ENCODE results near the gene S100A11.

Gene S100A11

GRCh38 chr1:152024223-152024622 is 12.6 kb downstream of the S100A11 start:
- H3K27ac ChIP-seq: no peak overlapping the region
- TF ChIP-seq CTCF (conservative IDR thresholded peaks at IDR 0.05): no peak

GRCh38 chr1:152023221-152023620 is 13.6 kb downstream of the S100A11 start:
- TF ChIP-seq CTCF (conservative IDR thresholded peaks at IDR 0.05): no peak
- H3K27ac ChIP-seq: no peak overlapping the region

GRCh38 chr1:152022474-152022873 is 14.3 kb downstream of the S100A11 start:
- no peak overlapping the region for H3K27ac ChIP-seq
- no peak for TF ChIP-seq CTCF (conservative IDR thresholded peaks at IDR 0.05)

- no peak for TF ChIP-seq CTCF (conservative IDR thresholded peaks at IDR 0.05)
- H3K27ac ChIP-seq: no peak overlapping the region
Measured at GRCh38 chr1:152021569-152021968, 15.2 kb downstream of the S100A11 start.

- TF ChIP-seq CTCF (conservative IDR thresholded peaks at IDR 0.05): no peak
- no peak overlapping the region for H3K27ac ChIP-seq
Measured at GRCh38 chr1:152020849-152021248, 16.0 kb downstream of the S100A11 start.

- no peak overlapping the region for H3K27ac ChIP-seq
- TF ChIP-seq CTCF (conservative IDR thresholded peaks at IDR 0.05): no peak
Measured at GRCh38 chr1:152018537-152018936, 18.3 kb downstream of the S100A11 start.

GRCh38 chr1:152015766-152016165 is 21.0 kb downstream of the S100A11 start:
- no peak for TF ChIP-seq CTCF (conservative IDR thresholded peaks at IDR 0.05)
- H3K27ac ChIP-seq: no peak overlapping the region

- H3K27ac ChIP-seq: no peak overlapping the region
- TF ChIP-seq CTCF (conservative IDR thresholded peaks at IDR 0.05): no peak
Measured at GRCh38 chr1:152014943-152015342, 21.9 kb downstream of the S100A11 start.
